Liver (tissue), 9 donors: ENCODE measurements around the gene AKR1A1. TPM values are rescaled to one million over a fixed set of nuclear protein-coding genes. Genes with fewer than 3 reads are reported as not detected.

ENCODE experiments used
- DNase-seq: peaks from one replicate; pipeline ENCODE4 v3.0.0-alpha.2; 2017; ENCODE audit warnings: low spot score
- H3K27ac ChIP-seq, 2 donors: one replicate each; pipeline ENCODE4 v1.7.0; 2013; ENCODE audit warnings: inconsistent platforms in 2 of 2, low read length in 2 of 2, control low read depth in 1 of 2, low read depth in 1 of 2, mild to moderate bottlenecking in 1 of 2
- H3K27me3 ChIP-seq, 4 donors: one replicate each; pipeline versions ENCODE4 v1.6.1 to v1.7.0; 2013; ENCODE audit warnings: low read length in 3 of 4, inconsistent platforms in 1 of 4, mild to moderate bottlenecking in 1 of 4, moderate library complexity in 1 of 4; ENCODE audit not compliant: control insufficient read depth in 4 of 4, insufficient read depth in 4 of 4
- H3K36me3 ChIP-seq, 4 donors: one replicate each; pipeline versions ENCODE4 v1.6.1 to v1.7.0; 2013; ENCODE audit warnings: low read length in 3 of 4, mild to moderate bottlenecking in 3 of 4, low read depth in 1 of 4, moderate library complexity in 1 of 4; ENCODE audit not compliant: control insufficient read depth in 4 of 4, insufficient read depth in 3 of 4
- H3K4me1 ChIP-seq, 4 donors: one replicate each; pipeline versions ENCODE4 v1.6.1 to v1.7.0; 2013; ENCODE audit warnings: low read length in 3 of 4, mild to moderate bottlenecking in 3 of 4, moderate library complexity in 1 of 4; ENCODE audit not compliant: control insufficient read depth in 4 of 4, insufficient read depth in 4 of 4
- H3K4me3 ChIP-seq, 3 donors: one replicate each; pipeline versions ENCODE4 v1.6.1 to v1.7.0; 2013; ENCODE audit warnings: low read length in 3 of 3, control low read depth in 1 of 3, low read depth in 1 of 3, mild to moderate bottlenecking in 1 of 3
- H3K9ac ChIP-seq, 2 donors: one replicate each; pipeline ENCODE4 v1.7.0; 2013; ENCODE audit warnings: low read length in 2 of 2, mild to moderate bottlenecking in 2 of 2, moderate library complexity in 2 of 2, control low read depth in 1 of 2, low read depth in 1 of 2
- H3K9me3 ChIP-seq, 4 donors: one replicate each; pipeline versions ENCODE4 v1.6.1 to v1.7.0; 2013; ENCODE audit warnings: low read length in 3 of 4; ENCODE audit not compliant: control insufficient read depth in 4 of 4
- ATF3 ChIP-seq: IDR thresholded peaks from 2 replicates; pipeline ENCODE4 v1.6.1; 2016; ENCODE audit warnings: antibody characterized with exemption
- CTCF ChIP-seq: fragments of 150-350 bp; IDR thresholded peaks from 2 replicates; pipeline ENCODE4 v1.5.1; 2017; ENCODE audit warnings: improper control_type of control experiment, low read depth, low read length; ENCODE audit not compliant: missing input control
- EGR1 ChIP-seq, 2 donors: IDR thresholded peaks; 2 replicates each; pipeline ENCODE4 v1.6.1; 2016 to 2018; ENCODE audit warnings: antibody characterized with exemption in 2 of 2, low read depth in 2 of 2
- HNF4A ChIP-seq, 2 donors: conservative IDR thresholded peaks; 2 replicates each; pipeline ENCODE4 v1.6.1; 2016; ENCODE audit warnings: antibody characterized with exemption in 2 of 2, mild to moderate bottlenecking in 2 of 2
- JUND ChIP-seq, 2 donors: IDR thresholded peaks; 2 replicates each; pipeline ENCODE4 v1.6.1; 2016; ENCODE audit warnings: antibody characterized with exemption in 2 of 2
- MAX ChIP-seq: IDR thresholded peaks from 2 replicates; pipeline ENCODE4 v1.6.1; 2016; ENCODE audit warnings: antibody characterized with exemption
- NR2F2 ChIP-seq: IDR thresholded peaks from 2 replicates; pipeline ENCODE4 v1.6.1; 2016; ENCODE audit warnings: antibody characterized with exemption
- RAD21 ChIP-seq, 2 donors: IDR thresholded peaks; 2 replicates each; pipeline ENCODE4 v1.6.1; 2016; ENCODE audit warnings: antibody characterized with exemption in 2 of 2, mild to moderate bottlenecking in 2 of 2
- SP1 ChIP-seq: IDR thresholded peaks from 2 replicates; pipeline ENCODE4 v1.6.1; 2018; ENCODE audit warnings: antibody characterized with exemption, mild to moderate bottlenecking
- TAF1 ChIP-seq: conservative IDR thresholded peaks from 2 replicates; pipeline ENCODE4 v1.6.1; 2016; ENCODE audit warnings: antibody characterized with exemption, mild to moderate bottlenecking
- YY1 ChIP-seq: IDR thresholded peaks from 2 replicates; pipeline ENCODE4 v1.6.1; 2016; ENCODE audit warnings: antibody characterized with exemption, mild to moderate bottlenecking
- ZBTB33 ChIP-seq: IDR thresholded peaks from 2 replicates; pipeline ENCODE4 v1.6.1; 2016; ENCODE audit warnings: antibody characterized with exemption
- WGBS: extraction: QIAGEN DNeasy Blood & Tissue Kit; methylation state at CpG from one replicate; pipeline ENCODE4 v1.1.7; 2013; 5-methylcytosine and 5-hydroxymethylcytosine counted together
- polyA plus RNA-seq, 2 donors: library from polyadenylated mRNA; stranded (reverse) in 1 of 2; unstranded in 1 of 2; fragments of 200-250 nt in 1 of 2; fragments of >200 nt in 1 of 2; fragmentation: Nextera tagmentation in 1 of 2; extraction: Ambion mirVana in 1 of 2; gene quantifications; one replicate each; pipeline versions ENCODE4 v1.2.1 to v1.2.3, GENCODE V29; 2013 to 2015
- total RNA-seq, 2 donors: library from RNA; depleted of rRNA; stranded (reverse); fragments of >200 nt; gene quantifications; one replicate each; pipeline ENCODE4 v1.2.3, GENCODE V29; 2014
- donor health status: healthy.
- donor health status: healthy.
- donor health status: healthy.
- donor health status: healthy.
- donor health status: healthy.

Gene AKR1A1
- total and polyA plus RNA-seq, 4 donors, result 86.3 to 253 (median 218) TPM

- Histone ChIP-seq H3K9me3 (no peaks in the 10 kb centered on the region), H3K9ac (no peak overlapping the region), H3K27me3 (no peaks in the 10 kb centered on the region), H3K4me1 (peaks cover 0 to 3% (median 0%) of the 10 kb centered on the region in 4 donors), H3K27ac (no peak overlapping the region), H3K36me3 (peaks cover 9 to 45% (median 36%) of the 10 kb centered on the region in 4 donors), H3K4me3 (no peak overlapping the region)
- TF ChIP-seq RAD21 (IDR thresholded peaks at IDR 0.05) (peak; percentile 99), TAF1 (no peak), HNF4A (conservative IDR thresholded peaks at IDR 0.05) (peak in 1 of 2 donors; percentile 29), ATF3 (peak; percentile 37), JUND (IDR thresholded peaks at IDR 0.05) (no peak), YY1 (no peak), NR2F2 (no peak), CTCF (peak; percentile 98)
- DNase-seq, result peak; percentile 70
- WGBS, result 28% methylated on average over 8 of the region's 8 CpGs
These were observed 19.4 kb downstream of the AKR1A1 start for GRCh38 chr1:45569962-45570581.

GRCh38 chr1:45570631-45571030 lies 20.0 kb downstream of the AKR1A1 start:
- TF ChIP-seq MAX (no peak), EGR1 (IDR thresholded peaks at IDR 0.05; ENCODE audit: low read depth in 2 of 2) (no peak), SP1 (no peak), ATF3 (no peak), YY1 (no peak), ZBTB33 (no peak), JUND (IDR thresholded peaks at IDR 0.05) (no peak), CTCF (no peak), NR2F2 (no peak), HNF4A (conservative IDR thresholded peaks at IDR 0.05) (no peak)
- no peak overlapping the region for H3K27ac ChIP-seq
- peaks cover 0 to 3% (median 0%) of the 10 kb centered on the region in 4 donors for H3K4me1 ChIP-seq
- H3K27me3 ChIP-seq, result no peaks in the 10 kb centered on the region
- H3K9me3 ChIP-seq, result no peaks in the 10 kb centered on the region
- no peak for DNase-seq
- WGBS, result 90% methylated on average over 4 of the region's 4 CpGs
- no peak overlapping the region for H3K9ac ChIP-seq
- H3K36me3 ChIP-seq, result peaks cover 9 to 45% (median 36%) of the 10 kb centered on the region in 4 donors
- no peak overlapping the region for H3K4me3 ChIP-seq
